Karpas-422 (cell line): ENCODE measurements around the gene PITX3. TPM values are rescaled to one million over a fixed set of nuclear protein-coding genes. Genes with fewer than 3 reads are reported as not detected.

Experiments used
- DNase-seq: peaks from one replicate; pipeline ENCODE4 v3.0.0-alpha.2; 2015
- H2AFZ ChIP-seq: fragments of 200-600 bp; sonication (generic); 2 replicates; pipeline ENCODE4 v1.6.1; 2014; ENCODE audit warnings: antibody characterized with exemption, low read length, mixed read lengths
- H3K27ac ChIP-seq: fragments of 200-600 bp; sonication (generic); 2 replicates; pipeline ENCODE4 v1.5.1; 2014; ENCODE audit warnings: mild to moderate bottlenecking, low read length, moderate library complexity
- H3K27me3 ChIP-seq: fragments of 200-600 bp; sonication (generic); 2 replicates; pipeline ENCODE4 v1.6.1; 2014; ENCODE audit warnings: low read length, mixed read lengths
- H3K36me3 ChIP-seq: fragments of 200-600 bp; sonication (generic); 2 replicates; pipeline ENCODE4 v1.6.1; 2014; ENCODE audit warnings: low read length, mixed read lengths; ENCODE audit not compliant: insufficient read depth
- H3K4me1 ChIP-seq: fragments of 200-600 bp; sonication (generic); 2 replicates; pipeline ENCODE4 v1.6.1; 2014; ENCODE audit warnings: mild to moderate bottlenecking, low read length, mixed read lengths
- H3K4me2 ChIP-seq: fragments of 200-600 bp; sonication (generic); 2 replicates; pipeline ENCODE4 v1.6.1; 2014; ENCODE audit warnings: low read length, low read depth, mild to moderate bottlenecking; ENCODE audit not compliant: poor library complexity, severe bottlenecking
- H3K4me3 ChIP-seq: fragments of 200-600 bp; sonication (generic); 2 replicates; pipeline ENCODE4 v1.5.1; 2014; ENCODE audit warnings: mild to moderate bottlenecking, antibody characterized with exemption, low read length, mixed read lengths
- H3K79me2 ChIP-seq: fragments of 200-600 bp; sonication (generic); 2 replicates; pipeline ENCODE4 v1.6.1; 2014; ENCODE audit warnings: mild to moderate bottlenecking, low read length, mixed read lengths
- H3K9ac ChIP-seq: fragments of 200-600 bp; sonication (generic); 2 replicates; pipeline ENCODE4 v1.6.0; 2014; ENCODE audit warnings: low read length
- H3K9me2 ChIP-seq: fragments of 200-600 bp; sonication (generic), shearing (Covaris generic); replicated peaks from 2 replicates; pipeline ENCODE4 v1.6.0; 2014; ENCODE audit warnings: mild to moderate bottlenecking, low read length, moderate library complexity; ENCODE audit not compliant: insufficient read depth
- H3K9me3 ChIP-seq: fragments of 300-700, 200-600 bp; sonication (generic); 2 replicates; pipeline ENCODE4 v1.6.1; 2014; ENCODE audit warnings: low read length, mixed read lengths
- H4K20me1 ChIP-seq: fragments of 200-600 bp; sonication (generic); 2 replicates; pipeline ENCODE4 v1.6.1; 2014; ENCODE audit warnings: mild to moderate bottlenecking, antibody characterized with exemption, low read length, low read depth; ENCODE audit not compliant: insufficient read depth
- total RNA-seq: library from RNA; depleted of rRNA; stranded (reverse); fragments of >200 nt; shearing (Covaris generic); gene quantifications from 2 replicates; pipeline ENCODE4 v1.2.3, GENCODE V29; 2014; ENCODE audit warnings: low replicate concordance

The PITX3 gene
- total RNA-seq, 1 experiment from 2014 or later = not detected

DNA sequence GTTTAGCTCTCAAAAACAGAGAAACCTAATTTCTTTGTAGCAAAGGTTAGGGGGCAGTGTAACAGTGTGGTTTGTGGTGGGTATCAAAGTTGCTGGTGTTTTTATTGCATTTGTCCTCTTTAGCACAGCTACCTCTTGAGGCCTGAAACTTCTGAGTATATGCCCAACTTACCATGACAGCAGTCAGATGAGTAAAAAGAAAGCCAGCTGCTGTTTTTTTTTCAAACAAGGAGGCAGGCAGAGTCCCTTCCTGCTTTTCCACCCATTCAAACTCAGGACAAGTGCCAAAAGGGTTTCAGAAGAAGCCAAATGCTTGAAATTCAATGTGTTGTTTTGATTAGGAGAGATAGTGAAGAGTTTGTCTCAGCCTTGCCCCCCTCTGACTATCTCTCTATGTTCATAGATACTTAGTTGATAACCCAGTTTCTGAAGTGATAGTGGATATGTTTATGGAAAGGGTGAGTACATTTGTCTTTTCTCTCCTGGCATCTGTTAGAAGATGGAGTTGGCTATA, 27.1 kb upstream of the PITX3 start:
- no peaks in the 10 kb centered on the region for H3K9me3 ChIP-seq
- no peaks in the 10 kb centered on the region for H3K9me2 ChIP-seq
- no peaks in the 10 kb centered on the region for H4K20me1 ChIP-seq
- peaks cover 45% of the 10 kb centered on the region for H3K79me2 ChIP-seq
- peaks cover 24% of the 10 kb centered on the region for H3K4me1 ChIP-seq
- H3K9ac ChIP-seq = no peak overlapping the region
- H3K27ac ChIP-seq = peak overlapping the region; percentile 11; the same call in 1 of the 2 replicates
- no peak overlapping the region for H2AFZ ChIP-seq
- no peak for DNase-seq
- H3K36me3 ChIP-seq = no peaks in the 10 kb centered on the region
- no peak overlapping the region for H3K4me3 ChIP-seq
- H3K27me3 ChIP-seq = no peaks in the 10 kb centered on the region
- H3K4me2 ChIP-seq = no peak overlapping the region

DNA sequence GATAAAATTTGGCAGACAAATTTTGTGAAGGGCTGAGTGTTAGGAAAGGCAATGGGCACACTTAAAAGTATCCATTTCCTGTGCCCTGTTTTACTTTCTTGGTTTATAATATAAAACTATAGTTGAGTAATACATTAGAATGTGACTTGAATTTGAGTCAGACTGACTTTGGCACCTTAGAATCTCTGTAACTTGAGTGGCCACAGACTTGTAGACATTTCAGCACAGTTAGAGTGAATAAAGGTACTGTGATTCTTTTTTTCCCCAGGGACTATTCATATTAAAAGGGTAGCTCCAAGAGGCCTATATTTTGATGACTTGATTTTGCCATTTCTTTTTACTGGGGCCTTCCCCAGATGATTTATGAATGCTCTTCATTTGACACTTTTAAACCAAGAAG, 26.4 kb upstream of the PITX3 start:
- Histone ChIP-seq H4K20me1 (no peaks in the 10 kb centered on the region), H2AFZ (no peak overlapping the region), H3K9me2 (no peaks in the 10 kb centered on the region), H3K36me3 (no peaks in the 10 kb centered on the region), H3K9ac (no peak overlapping the region), H3K79me2 (peaks cover 50% of the 10 kb centered on the region), H3K27ac (peak overlapping the region; percentile 11; the same call in 1 of the 2 replicates), H3K4me1 (peaks cover 28% of the 10 kb centered on the region), H3K4me2 (no peak overlapping the region), H3K27me3 (no peaks in the 10 kb centered on the region), H3K9me3 (no peaks in the 10 kb centered on the region), H3K4me3 (no peak overlapping the region)
- DNase-seq = no peak

DNA sequence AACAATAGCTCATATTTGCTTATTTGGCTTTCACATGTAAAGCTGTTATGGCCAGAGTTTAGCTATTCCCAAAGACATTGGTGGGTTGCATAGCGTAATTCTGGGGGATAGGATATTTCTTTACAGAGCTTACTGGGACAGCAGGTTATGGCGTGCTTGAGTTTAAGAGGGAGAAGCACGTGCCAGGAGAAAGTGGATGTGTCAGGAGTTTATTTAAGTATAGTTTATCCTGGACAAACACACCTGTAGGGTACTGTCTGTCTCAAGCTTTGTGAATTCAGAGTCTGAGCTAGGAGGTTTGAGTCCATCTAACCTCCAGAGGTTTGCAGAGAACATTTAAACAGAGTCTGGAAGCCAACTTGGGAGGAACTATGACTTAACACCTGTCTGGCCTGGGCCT, 25.4 kb upstream of the PITX3 start:
- Histone ChIP-seq H4K20me1 (no peaks in the 10 kb centered on the region), H3K79me2 (peaks cover 46% of the 10 kb centered on the region), H3K4me1 (peaks cover 28% of the 10 kb centered on the region), H3K9ac (no peak overlapping the region), H3K36me3 (no peaks in the 10 kb centered on the region; the same call in 1 of the 2 replicates), H3K27ac (no peak overlapping the region), H3K9me3 (no peaks in the 10 kb centered on the region), H3K4me3 (no peak overlapping the region), H2AFZ (no peak overlapping the region), H3K4me2 (no peak overlapping the region), H3K27me3 (no peaks in the 10 kb centered on the region), H3K9me2 (no peaks in the 10 kb centered on the region)
- no peak for DNase-seq

DNA sequence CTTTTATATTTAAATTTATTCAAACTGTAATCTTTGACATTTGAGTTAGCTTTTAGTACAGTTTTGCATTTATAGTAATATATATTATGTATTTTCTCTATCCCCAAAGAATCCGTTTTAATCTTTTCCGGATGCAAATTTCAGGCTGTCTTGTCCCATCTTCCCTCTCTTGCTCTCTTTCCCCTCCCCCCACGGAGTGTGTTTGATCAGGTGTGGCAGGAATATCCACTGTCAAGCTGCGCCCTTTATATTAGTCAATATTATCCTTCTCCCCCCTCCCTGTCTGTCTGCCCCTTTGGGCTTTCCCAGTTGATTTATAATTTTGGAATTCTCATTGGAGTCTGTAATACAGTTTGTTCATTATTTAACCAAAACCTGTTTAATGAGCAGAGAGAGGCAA, 23.1 kb upstream of the PITX3 start:
- peaks cover 28% of the 10 kb centered on the region for H3K4me1 ChIP-seq
- H3K4me2 ChIP-seq = no peak overlapping the region
- no peak overlapping the region for H2AFZ ChIP-seq
- H3K9me3 ChIP-seq = no peaks in the 10 kb centered on the region
- no peaks in the 10 kb centered on the region for H3K9me2 ChIP-seq
- no peak overlapping the region for H3K4me3 ChIP-seq
- peaks cover 41% of the 10 kb centered on the region for H3K79me2 ChIP-seq
- no peak for DNase-seq
- H3K36me3 ChIP-seq = no peaks in the 10 kb centered on the region; the same call in 1 of the 2 replicates
- no peak overlapping the region for H3K27ac ChIP-seq
- H3K9ac ChIP-seq = no peak overlapping the region
- no peaks in the 10 kb centered on the region for H3K27me3 ChIP-seq
- no peaks in the 10 kb centered on the region for H4K20me1 ChIP-seq

DNA sequence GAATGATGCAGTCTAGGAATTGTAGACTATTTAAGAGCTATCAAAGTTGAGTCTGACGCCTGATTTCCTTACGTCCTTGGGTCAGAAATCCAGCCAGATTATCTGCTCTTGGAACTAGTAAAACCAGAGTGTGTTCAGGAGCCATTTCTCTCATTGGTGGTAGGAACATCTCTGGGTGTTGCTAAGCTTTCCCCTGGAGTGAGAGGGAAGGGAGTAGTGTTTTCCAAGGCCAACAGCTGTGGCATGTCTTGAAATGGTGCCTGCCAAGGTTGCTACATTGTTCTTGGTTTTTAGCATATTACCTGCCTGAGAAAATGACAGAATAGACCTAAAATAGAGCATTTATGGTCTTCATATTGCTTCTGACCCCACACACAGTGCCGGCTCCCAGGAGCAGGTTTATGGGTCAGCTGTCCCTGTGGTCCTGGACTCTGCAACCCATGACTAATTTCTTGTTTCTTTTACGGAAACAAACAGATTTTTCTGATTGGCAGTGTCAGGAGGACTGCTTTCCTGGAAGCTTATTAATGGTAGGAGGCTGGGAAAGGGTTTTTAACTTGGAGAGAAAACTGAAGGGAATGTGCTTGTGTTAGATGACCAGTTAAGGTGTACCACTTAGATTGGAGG, 21.5 kb upstream of the PITX3 start:
- peaks cover 34% of the 10 kb centered on the region for H3K79me2 ChIP-seq
- H4K20me1 ChIP-seq = no peaks in the 10 kb centered on the region
- H3K4me1 ChIP-seq = peaks cover 22% of the 10 kb centered on the region
- H3K36me3 ChIP-seq = no peaks in the 10 kb centered on the region; the same call in 1 of the 2 replicates
- H3K9ac ChIP-seq = no peak overlapping the region
- H3K9me3 ChIP-seq = no peaks in the 10 kb centered on the region
- no peak overlapping the region for H3K4me2 ChIP-seq
- no peak overlapping the region for H3K27ac ChIP-seq
- no peaks in the 10 kb centered on the region for H3K9me2 ChIP-seq
- no peak for DNase-seq
- H2AFZ ChIP-seq = no peak overlapping the region
- no peak overlapping the region for H3K4me3 ChIP-seq
- H3K27me3 ChIP-seq = no peaks in the 10 kb centered on the region

DNA sequence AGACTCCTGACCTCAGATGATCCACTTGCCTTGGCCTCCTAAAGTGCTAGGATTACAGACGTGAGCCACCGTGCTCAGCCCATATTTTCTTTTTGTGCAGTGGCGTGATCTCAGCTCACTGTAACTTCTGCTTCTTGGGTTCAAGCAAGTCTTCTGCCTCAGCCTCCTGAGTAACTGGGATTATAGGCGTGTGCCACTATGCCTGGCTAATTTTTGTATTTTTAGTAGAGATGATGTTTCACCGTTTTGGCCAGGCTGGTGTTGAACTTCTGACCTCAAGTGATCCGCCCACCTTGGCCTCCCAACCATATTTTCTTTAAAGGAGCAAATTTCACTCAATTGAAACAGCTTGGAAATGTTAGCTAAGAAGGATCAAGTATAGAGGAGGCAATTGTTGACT, 20.5 kb upstream of the PITX3 start:
- Histone ChIP-seq H3K4me1 (peaks cover 13% of the 10 kb centered on the region), H3K4me3 (no peak overlapping the region), H3K9ac (no peak overlapping the region), H2AFZ (no peak overlapping the region), H3K9me3 (no peaks in the 10 kb centered on the region), H3K27me3 (no peaks in the 10 kb centered on the region), H4K20me1 (no peaks in the 10 kb centered on the region), H3K36me3 (no peaks in the 10 kb centered on the region; the same call in 1 of the 2 replicates), H3K9me2 (no peaks in the 10 kb centered on the region), H3K79me2 (peaks cover 38% of the 10 kb centered on the region), H3K27ac (no peak overlapping the region), H3K4me2 (no peak overlapping the region)
- no peak for DNase-seq

DNA sequence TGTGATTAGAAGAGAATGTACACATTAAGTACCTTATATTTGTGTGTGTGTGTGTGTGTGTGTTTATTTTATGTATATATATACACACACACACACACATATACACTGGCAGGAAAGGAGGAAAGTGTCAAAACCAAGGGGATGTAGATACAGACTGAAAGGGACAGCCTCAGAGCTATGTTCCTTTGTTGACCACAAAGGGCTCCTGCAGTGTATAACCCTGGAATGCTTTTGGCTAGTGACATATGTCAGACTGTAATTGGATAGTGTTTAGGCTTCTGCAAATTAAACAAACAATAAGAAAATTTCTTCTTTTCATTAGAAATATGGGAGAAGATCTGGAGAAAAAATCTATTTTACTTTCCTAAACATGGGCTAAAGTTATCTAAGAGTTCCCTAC, 19.9 kb upstream of the PITX3 start:
- H3K4me3 ChIP-seq = no peak overlapping the region
- no peak overlapping the region for H2AFZ ChIP-seq
- H3K4me1 ChIP-seq = peaks cover 11% of the 10 kb centered on the region
- no peak overlapping the region for H3K27ac ChIP-seq
- H3K36me3 ChIP-seq = no peaks in the 10 kb centered on the region; the same call in 1 of the 2 replicates
- no peaks in the 10 kb centered on the region for H3K9me2 ChIP-seq
- DNase-seq = no peak
- no peak overlapping the region for H3K4me2 ChIP-seq
- H3K79me2 ChIP-seq = peaks cover 38% of the 10 kb centered on the region
- no peaks in the 10 kb centered on the region for H4K20me1 ChIP-seq
- H3K9me3 ChIP-seq = no peaks in the 10 kb centered on the region
- H3K27me3 ChIP-seq = no peaks in the 10 kb centered on the region
- H3K9ac ChIP-seq = no peak overlapping the region

DNA sequence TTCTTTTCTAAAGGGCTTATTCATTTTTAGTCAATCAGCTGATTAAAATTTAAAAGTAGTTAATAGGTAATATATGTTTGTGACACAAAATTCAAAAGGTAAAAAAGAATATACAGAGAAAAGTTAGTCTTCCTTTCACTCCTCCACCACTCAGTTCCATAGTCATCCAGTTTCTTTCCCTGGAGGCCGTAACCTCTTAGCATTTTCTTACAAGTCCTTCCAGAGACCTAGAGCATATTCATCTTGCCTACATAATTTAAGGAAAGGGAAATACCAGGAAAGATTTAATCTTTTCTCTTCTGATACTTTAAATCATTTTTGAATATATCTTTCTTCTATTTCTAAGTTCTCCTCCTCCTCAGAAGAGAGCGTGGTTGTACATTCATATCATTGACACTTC, 14.1 kb upstream of the PITX3 start:
- Histone ChIP-seq H3K79me2 (peaks cover 53% of the 10 kb centered on the region), H3K9me3 (no peaks in the 10 kb centered on the region)
- no peak for DNase-seq

More for the DNA sequence above, 14.1 kb upstream of the PITX3 start:
- Histone ChIP-seq H3K9me2 (no peaks in the 10 kb centered on the region), H3K27ac (no peak overlapping the region), H3K36me3 (no peaks in the 10 kb centered on the region), H3K4me2 (no peak overlapping the region), H3K9ac (no peak overlapping the region), H4K20me1 (no peaks in the 10 kb centered on the region), H3K27me3 (no peaks in the 10 kb centered on the region), H2AFZ (no peak overlapping the region), H3K4me1 (no peaks in the 10 kb centered on the region), H3K4me3 (no peak overlapping the region)
